ENCODE data around the gene LHB. TPM values are rescaled to one million over a fixed set of nuclear protein-coding genes. Genes with fewer than 3 reads are reported as not detected.

The LHB gene
- total and polyA plus RNA-seq, 2 of the 4 experiments (the other 2 are of a cell fraction): not detected

DNA sequence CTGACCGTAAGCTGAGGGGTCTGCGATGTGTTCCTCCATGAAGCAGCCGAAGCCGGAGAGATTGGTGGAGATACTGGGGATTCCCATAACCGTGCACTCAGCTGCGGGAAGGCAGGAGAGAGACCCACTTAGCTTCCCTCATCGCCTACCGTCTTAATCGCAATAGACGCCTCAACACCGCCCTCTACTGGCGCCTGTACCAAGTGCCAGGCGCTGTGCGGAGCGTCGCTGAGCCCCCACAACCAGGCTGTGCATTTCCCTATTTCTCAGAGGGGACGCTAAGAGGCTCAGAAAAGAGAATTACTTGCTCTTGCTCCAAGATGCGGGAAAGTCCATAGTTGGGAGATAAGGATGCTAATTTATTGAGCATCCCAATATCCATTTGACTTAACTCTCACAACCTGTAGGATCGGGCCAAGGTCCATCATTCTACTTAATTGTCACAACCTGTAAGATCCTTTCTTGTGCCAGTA, 45.9 kb downstream of the LHB start:
- Histone ChIP-seq H3K14ac (replicated peaks; ENCODE audit: low read depth, low read length) (no peak overlapping the region), H2BK120ac (ENCODE audit: low read depth, low read length) (no peak overlapping the region), H3K23ac (ENCODE audit: low read depth, low read length) (no peak overlapping the region), H2AFZ (replicated peaks; ENCODE audit: low read length, poor library complexity) (peak overlapping the region; percentile 54), H3K9ac (ENCODE audit: low read depth, low read length) (no peak overlapping the region), H4K5ac (ENCODE audit: low read depth, low read length) (no peak overlapping the region), H4K20me1 (ENCODE audit: insufficient read depth, low read length) (peaks cover 37% of the 10 kb centered on the region), H2BK5ac (ENCODE audit: low read depth, low read length, poor library complexity, severe bottlenecking) (no peak overlapping the region), H3K56ac (ENCODE audit: extremely low read depth, insufficient read depth, low read length) (no peak overlapping the region), H3K4me1 (ENCODE audit: control insufficient read depth, insufficient read depth, low read length) (no peaks in the 10 kb centered on the region; the same call in 1 of the 2 replicates), H3K4ac (ENCODE audit: low read depth, low read length) (no peak overlapping the region), H3K27ac (ENCODE audit: insufficient read depth, low read length) (no peak overlapping the region), H3K36me3 (ENCODE audit: control insufficient read depth, insufficient read depth, low read length) (peaks cover 41% of the 10 kb centered on the region), H2AK9ac (replicated peaks; ENCODE audit: low read depth, low read length, poor library complexity) (no peak overlapping the region), H3K9me3 (ENCODE audit: control insufficient read depth, insufficient read depth, low read length) (no peaks in the 10 kb centered on the region), H2AK5ac (ENCODE audit: low read depth, low read length) (0 out of 2 replicates have a peak overlapping the region, but pooled peaks have one; percentile 44), H2BK20ac (ENCODE audit: low read depth, low read length) (no peak overlapping the region), H3K4me3 (ENCODE audit: insufficient read depth, low read depth, low read length) (no peak overlapping the region), H4K91ac (ENCODE audit: insufficient read depth, low read depth, low read length) (no peak overlapping the region), H3K9me1 (ENCODE audit: insufficient read depth, low read length) (peaks cover 5% of the 10 kb centered on the region), H3K27me3 (ENCODE audit: control insufficient read depth, insufficient read depth, low read length) (no peaks in the 10 kb centered on the region), H3K4me2 (ENCODE audit: low read depth, low read length) (no peak overlapping the region), H2BK15ac (ENCODE audit: low read depth, low read length) (no peak overlapping the region), H3K79me1 (ENCODE audit: low read depth in 1 of 2, low read length in 2 of 2) (peaks cover 0 to 33% of the 10 kb centered on the region in 2 experiments; a peak in 3 of 4 replicates), H3K18ac (ENCODE audit: low read depth, low read length) (no peak overlapping the region), H4K8ac (ENCODE audit: low read depth in 2 of 2, low read length in 2 of 2) (no peak overlapping the region)
- in situ Hi-C loops (cut with MboI; ENCODE audit: low sequenced_read_pairs) (loop anchor here (5.0 kb wide), 1 partner anchor 179 kb away; no protein-coding TSS in a partner anchor), dilution Hi-C loops (cut with HindIII; ENCODE audit: low sequenced_read_pairs, unreplicated experiment) (no loop called here), intact Hi-C loops (cut with micrococcal nuclease) (loop anchor here (1.0 to 2.0 kb wide), 2 partner anchors 176 to 183 kb away; no protein-coding TSS in a partner anchor)
- CTCF ChIA-PET: interaction anchor here (0.6 to 1.2 kb wide), 12 partner anchors 9 to 326 kb away, joined by 3 to 8 read pairs (median 4); no protein-coding TSS in a partner anchor
- DNase-seq: peak; percentile 77
- WGBS, 2 experiments (ENCODE audit: extremely low coverage in 2 of 2, insufficient read length in 1 of 2): 0% methylated on average over 1 of the region's 19 CpGs; no CpG with 5 or more reads in 1 of the 2 experiments
- no TSS peak for BruUV-seq (replicated peaks)
- TF ChIP-seq, protein P1, sequence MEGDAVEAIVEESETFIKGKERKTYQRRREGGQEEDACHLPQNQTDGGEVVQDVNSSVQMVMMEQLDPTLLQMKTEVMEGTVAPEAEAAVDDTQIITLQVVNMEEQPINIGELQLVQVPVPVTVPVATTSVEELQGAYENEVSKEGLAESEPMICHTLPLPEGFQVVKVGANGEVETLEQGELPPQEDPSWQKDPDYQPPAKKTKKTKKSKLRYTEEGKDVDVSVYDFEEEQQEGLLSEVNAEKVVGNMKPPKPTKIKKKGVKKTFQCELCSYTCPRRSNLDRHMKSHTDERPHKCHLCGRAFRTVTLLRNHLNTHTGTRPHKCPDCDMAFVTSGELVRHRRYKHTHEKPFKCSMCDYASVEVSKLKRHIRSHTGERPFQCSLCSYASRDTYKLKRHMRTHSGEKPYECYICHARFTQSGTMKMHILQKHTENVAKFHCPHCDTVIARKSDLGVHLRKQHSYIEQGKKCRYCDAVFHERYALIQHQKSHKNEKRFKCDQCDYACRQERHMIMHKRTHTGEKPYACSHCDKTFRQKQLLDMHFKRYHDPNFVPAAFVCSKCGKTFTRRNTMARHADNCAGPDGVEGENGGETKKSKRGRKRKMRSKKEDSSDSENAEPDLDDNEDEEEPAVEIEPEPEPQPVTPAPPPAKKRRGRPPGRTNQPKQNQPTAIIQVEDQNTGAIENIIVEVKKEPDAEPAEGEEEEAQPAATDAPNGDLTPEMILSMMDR (conservative IDR thresholded peaks at IDR 0.05; ENCODE audit: low read depth, low read length): peak; percentile 92
- TF ChIP-seq SMC3 (IDR thresholded peaks at IDR 0.05; ENCODE audit: low read depth, low read length) (peak; percentile 74), CHD1 (IDR thresholded peaks at IDR 0.05; ENCODE audit: low read depth, low read length) (no peak), MAZ (IDR thresholded peaks at IDR 0.05; ENCODE audit: borderline replicate concordance, low read depth, low read length) (peak; percentile 64; the same call in 1 of the 2 replicates), RAD21 (IDR thresholded peaks at IDR 0.05; ENCODE audit: low read length) (peak; percentile 86), POLR2A (IDR thresholded peaks at IDR 0.05; ENCODE audit: low read depth, low read length) (peak; percentile 41; the same call in 1 of the 2 replicates), FOS (IDR thresholded peaks at IDR 0.05; ENCODE audit: low read depth, low read length) (no peak)
- peak; percentile 67 for ATAC-seq (ENCODE audit: low read depth)
- POLR2A ChIA-PET (ENCODE audit: unreplicated experiment): interaction anchor here (0.6 kb wide), 1 partner anchor 354 kb away, joined by 4 read pairs; no protein-coding TSS in a partner anchor

All from IMR-90 (cell line).